BLaER1 (cell line): ENCODE measurements around the gene NEUROG1.

Source experiments
- H3K27ac ChIP-seq: shearing (Covaris generic); formaldehyde crosslinking; 2 replicates; pipeline ENCODE4 v1.8.1; 2022
- H3K27me3 ChIP-seq: shearing (Covaris generic); formaldehyde crosslinking; 2 replicates; pipeline ENCODE4 v1.8.1; 2022
- H3K36me3 ChIP-seq: shearing (Covaris generic); formaldehyde crosslinking; 2 replicates; pipeline ENCODE4 v1.8.1; 2022
- H3K4me1 ChIP-seq: shearing (Covaris generic); formaldehyde crosslinking; 2 replicates; pipeline ENCODE4 v1.8.1; 2022
- H3K4me2 ChIP-seq: shearing (Covaris generic); formaldehyde crosslinking; 2 replicates; pipeline ENCODE4 v1.8.1; 2022
- H3K4me3 ChIP-seq: shearing (Covaris generic); formaldehyde crosslinking; 2 replicates; pipeline ENCODE4 v1.8.1; 2022
- H3K9ac ChIP-seq: shearing (Covaris generic); formaldehyde crosslinking; 2 replicates; pipeline ENCODE4 v1.8.1; 2022
- H3K9me3 ChIP-seq: shearing (Covaris generic); formaldehyde crosslinking; 2 replicates; pipeline ENCODE4 v1.8.1; 2022
- H4K20me1 ChIP-seq: shearing (Covaris generic); formaldehyde crosslinking; 2 replicates; pipeline ENCODE4 v1.8.1; 2022
- Cebpa-rat ChIP-seq: shearing (Covaris generic); IDR thresholded peaks from 2 replicates; pipeline ENCODE4 v1.8.1; 2022

NEUROG1 gene, protein sequence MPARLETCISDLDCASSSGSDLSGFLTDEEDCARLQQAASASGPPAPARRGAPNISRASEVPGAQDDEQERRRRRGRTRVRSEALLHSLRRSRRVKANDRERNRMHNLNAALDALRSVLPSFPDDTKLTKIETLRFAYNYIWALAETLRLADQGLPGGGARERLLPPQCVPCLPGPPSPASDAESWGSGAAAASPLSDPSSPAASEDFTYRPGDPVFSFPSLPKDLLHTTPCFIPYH

DNA sequence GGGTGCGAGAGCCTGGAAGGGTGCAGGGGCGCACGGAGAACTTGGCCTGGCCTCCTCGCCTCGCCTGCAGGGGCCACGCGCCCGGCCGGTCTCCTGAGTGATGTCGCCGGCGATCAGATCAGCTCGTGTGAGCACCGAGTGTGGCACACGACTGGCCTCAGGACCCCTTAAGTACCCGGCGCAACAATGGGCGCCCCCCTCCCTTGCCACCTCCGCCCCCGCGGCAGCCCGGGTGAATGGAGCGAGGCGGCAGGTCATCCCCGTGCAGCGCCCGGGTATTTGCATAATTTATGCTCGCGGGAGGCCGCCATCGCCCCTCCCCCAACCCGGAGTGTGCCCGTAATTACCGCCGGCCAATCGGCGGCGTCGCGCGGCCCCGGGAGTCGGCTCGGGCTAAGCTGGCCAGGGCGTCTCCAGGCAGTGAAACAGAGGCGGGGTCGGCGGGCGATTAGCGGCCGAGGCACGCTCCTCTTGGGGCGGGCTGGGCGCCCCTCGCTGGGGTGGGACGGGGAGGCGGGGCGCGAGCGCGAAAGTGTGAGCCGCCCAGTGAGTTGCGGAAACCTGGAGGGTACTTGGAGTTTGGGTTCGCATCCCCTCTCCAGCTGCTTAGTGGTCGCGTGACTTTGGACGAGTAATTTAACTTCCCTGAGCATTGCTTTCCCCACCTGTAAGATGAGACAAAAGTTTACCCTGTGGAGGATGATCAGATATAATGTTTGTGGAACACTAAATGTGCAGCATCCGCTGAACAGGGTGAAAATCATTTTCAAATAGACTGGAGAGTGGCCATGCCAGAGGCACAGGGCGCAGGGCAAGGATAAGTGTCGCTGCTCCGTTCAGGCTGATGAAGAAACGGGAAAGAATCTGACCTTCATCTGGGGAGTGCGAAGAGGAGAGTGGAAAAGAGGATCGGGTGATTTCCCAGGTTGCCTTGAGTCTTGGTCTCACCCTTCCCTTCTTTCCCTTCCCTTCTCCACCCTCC is at the start of gene NEUROG1:
Gene NEUROG1, minus strand, starts transcription at position 145 of the 982 bp plus-strand sequence. CDS start 274 bp downstream, outside the sequence.
- no peak for TF ChIP-seq Cebpa-rat

DNA sequence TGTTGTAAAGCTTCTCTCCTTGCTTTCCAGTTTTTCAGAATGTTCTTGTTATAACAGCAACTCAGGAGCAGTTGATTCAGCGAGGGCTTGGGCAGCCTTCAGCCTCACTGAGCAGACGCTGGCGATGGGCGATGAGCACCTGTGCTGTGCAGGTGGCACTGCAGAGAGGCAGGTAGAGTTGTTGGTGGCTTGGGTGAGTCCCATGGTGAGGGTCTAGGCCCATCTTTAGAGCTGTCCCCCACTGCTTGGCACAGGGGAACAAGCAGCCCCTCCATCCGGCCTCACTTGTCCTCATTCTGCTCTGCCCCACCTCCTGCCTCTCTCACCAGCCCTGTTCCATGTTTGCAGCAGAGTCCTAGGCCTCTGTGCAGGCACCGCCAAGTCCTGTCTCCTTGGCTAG is 49.2 kb upstream of the NEUROG1 start:
- TF ChIP-seq Cebpa-rat = no peak
- Histone ChIP-seq H3K4me2 (no peak overlapping the region), H3K36me3 (no peaks in the 10 kb centered on the region), H3K9me3 (no peaks in the 10 kb centered on the region), H3K27ac (no peak overlapping the region), H3K4me1 (0 out of 2 replicates have a peak, but pooled peaks cover 8% of the 10 kb centered on the region), H4K20me1 (no peaks in the 10 kb centered on the region), H3K4me3 (no peak overlapping the region), H3K9ac (no peak overlapping the region), H3K27me3 (no peaks in the 10 kb centered on the region)

More for the DNA sequence above, at the start of gene NEUROG1:
- H3K9ac ChIP-seq = no peak within 1 kb of the TSS
- no peaks in the 10 kb centered on the region for H3K36me3 ChIP-seq
- H3K4me3 ChIP-seq = peak within 1 kb of the TSS; percentile 48; the same call in 1 of the 2 replicates
- H3K27ac ChIP-seq = no peak within 1 kb of the TSS
- H3K4me2 ChIP-seq = peak within 1 kb of the TSS; percentile 63
- H3K9me3 ChIP-seq = peaks cover 34% of the 10 kb centered on the region
- peaks cover 98% of the 10 kb centered on the region for H3K27me3 ChIP-seq
- H4K20me1 ChIP-seq = peaks cover 40% of the 10 kb centered on the region; the same call in 1 of the 2 replicates
- no peaks in the 10 kb centered on the region for H3K4me1 ChIP-seq

DNA sequence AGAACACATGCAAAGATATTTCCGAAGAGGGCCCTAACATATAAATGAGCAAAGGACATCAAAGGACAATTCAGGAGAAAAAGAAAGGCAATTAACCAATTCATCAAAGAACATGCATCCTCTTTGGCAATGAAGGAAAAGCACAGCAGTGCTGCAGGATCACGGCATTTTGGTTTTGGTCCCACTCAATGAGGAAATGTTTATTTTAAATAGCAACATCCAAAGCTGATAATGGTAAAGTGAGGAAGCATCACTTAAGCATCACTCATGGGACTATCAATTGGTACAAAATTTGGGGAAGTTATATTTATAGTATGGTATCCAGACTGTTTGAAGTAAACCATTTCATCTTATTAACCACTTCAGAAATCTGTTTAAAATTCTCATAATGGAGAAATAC is 48.5 kb upstream of the NEUROG1 start:
- TF ChIP-seq Cebpa-rat = no peak
- H3K36me3 ChIP-seq = no peaks in the 10 kb centered on the region
- no peaks in the 10 kb centered on the region for H3K9me3 ChIP-seq
- 0 out of 2 replicates have a peak, but pooled peaks cover 8% of the 10 kb centered on the region for H3K4me1 ChIP-seq
- H3K27ac ChIP-seq = no peak overlapping the region
- H3K9ac ChIP-seq = no peak overlapping the region
- H3K4me2 ChIP-seq = 0 out of 2 replicates have a peak overlapping the region, but pooled peaks have one; percentile 1
- no peaks in the 10 kb centered on the region for H4K20me1 ChIP-seq
- H3K4me3 ChIP-seq = no peak overlapping the region
- H3K27me3 ChIP-seq = no peaks in the 10 kb centered on the region

DNA sequence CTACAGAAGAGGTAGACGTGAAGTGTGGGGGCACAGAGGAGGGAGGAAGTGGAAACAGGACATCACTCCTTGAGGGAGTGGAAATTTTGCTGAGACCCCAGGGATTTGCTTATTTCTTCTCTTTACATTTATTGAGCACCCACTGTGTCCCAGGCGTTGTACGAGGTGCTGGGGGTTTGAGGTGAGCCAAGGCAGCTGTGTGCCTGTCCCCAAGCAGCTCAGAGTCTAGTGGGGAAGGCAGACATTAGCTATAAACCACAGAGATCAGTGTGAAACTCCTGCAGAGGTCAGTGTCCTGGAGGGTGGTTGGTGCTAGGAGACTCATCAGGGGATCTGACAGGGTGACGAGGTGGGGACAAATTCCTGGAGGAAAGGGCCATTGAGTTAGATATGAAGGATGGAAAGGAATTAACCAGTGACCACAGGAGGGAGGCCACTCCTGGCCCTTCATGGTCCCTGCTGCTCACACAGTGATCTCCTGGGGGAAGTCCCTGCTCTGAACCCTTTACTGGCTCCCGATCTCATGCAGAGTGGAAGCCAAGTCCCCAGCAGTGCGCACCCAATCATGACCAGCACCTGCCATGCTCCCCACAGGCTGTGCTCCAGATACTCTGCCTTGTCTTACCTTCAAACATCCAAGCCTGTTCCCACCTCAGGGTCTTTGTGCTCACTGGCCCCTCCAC is 46.5 kb upstream of the NEUROG1 start:
- Histone ChIP-seq H3K4me1 (0 out of 2 replicates have a peak, but pooled peaks cover 8% of the 10 kb centered on the region), H3K4me3 (no peak overlapping the region), H3K27me3 (peaks cover 15% of the 10 kb centered on the region), H3K27ac (no peak overlapping the region), H3K4me2 (0 out of 2 replicates have a peak overlapping the region, but pooled peaks have one; percentile 3), H3K9ac (no peak overlapping the region), H3K9me3 (peaks cover 10% of the 10 kb centered on the region; the same call in 1 of the 2 replicates), H3K36me3 (no peaks in the 10 kb centered on the region), H4K20me1 (no peaks in the 10 kb centered on the region)
- no peak for TF ChIP-seq Cebpa-rat

DNA sequence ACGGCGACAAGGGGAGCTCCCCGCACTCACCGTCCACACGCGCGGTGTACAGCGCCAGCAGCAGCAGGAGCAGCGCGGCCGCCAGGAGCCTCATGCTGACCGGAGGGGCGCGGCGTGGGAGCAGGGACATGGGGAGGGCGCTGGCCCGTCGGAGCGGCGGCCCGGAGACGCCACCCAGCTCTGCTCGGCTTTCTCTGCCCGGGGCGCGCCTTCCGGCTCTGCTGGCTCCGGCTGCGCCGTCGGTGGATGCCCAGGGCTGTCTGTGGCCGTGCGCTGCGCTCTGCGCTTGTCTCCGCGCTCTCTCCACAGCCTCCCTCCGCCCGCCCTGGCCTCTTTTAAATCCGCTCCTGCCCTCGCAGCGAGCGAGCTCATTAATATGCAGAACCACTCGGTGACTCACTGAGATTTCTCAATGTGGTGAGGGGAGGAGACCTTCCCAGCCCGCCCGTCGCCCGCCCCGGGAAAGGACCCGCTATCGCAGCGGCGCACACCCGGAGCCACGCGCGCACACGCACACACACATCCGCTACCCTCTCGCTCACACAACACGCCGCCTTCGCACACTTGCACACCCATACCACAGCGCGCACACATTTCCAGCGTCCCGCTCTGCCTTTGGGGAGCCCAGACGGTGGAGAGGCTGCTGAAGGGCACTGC is 43.0 kb upstream of the NEUROG1 start, which contains the start of gene CXCL14:
Gene CXCL14, minus strand, starts transcription at position 307 of the 657 bp plus-strand sequence. Its CDS starts 213 bp downstream, at position 94.
- H3K4me2 ChIP-seq = no peak within 1 kb of the TSS

DNA sequence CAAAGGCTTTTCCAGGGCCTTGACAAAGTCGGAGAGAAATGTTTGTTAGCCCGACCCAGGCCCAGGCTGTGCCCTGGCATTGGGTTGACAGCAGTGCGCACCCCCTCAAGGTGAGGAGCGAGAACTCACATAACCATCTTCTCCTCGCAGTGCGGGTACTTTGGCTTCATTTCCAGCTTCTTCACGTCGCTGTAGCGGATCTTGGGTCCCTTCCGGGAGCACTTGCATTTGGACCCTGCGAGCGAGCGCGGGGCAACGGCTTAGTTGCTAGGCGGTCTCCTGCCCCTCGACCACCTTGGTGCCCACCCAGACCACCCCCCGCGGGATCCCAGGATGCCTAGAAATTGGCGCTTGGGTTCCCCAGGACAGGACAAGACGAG is 42.5 kb upstream of the NEUROG1 start:
- Histone ChIP-seq H3K9me3 (peaks cover 10% of the 10 kb centered on the region; the same call in 1 of the 2 replicates), H3K27me3 (peaks cover 15% of the 10 kb centered on the region), H4K20me1 (no peaks in the 10 kb centered on the region), H3K36me3 (no peaks in the 10 kb centered on the region), H3K9ac (no peak overlapping the region), H3K4me1 (peaks cover 20% of the 10 kb centered on the region), H3K4me2 (no peak overlapping the region), H3K27ac (no peak overlapping the region), H3K4me3 (no peak overlapping the region)
- TF ChIP-seq Cebpa-rat = no peak

More for the DNA sequence above, 43.0 kb upstream of the NEUROG1 start, which contains the start of gene CXCL14:
- Histone ChIP-seq H3K36me3 (no peaks in the 10 kb centered on the region), H3K4me3 (no peak within 1 kb of the TSS), H3K27me3 (peaks cover 15% of the 10 kb centered on the region), H3K9me3 (peaks cover 10% of the 10 kb centered on the region; the same call in 1 of the 2 replicates), H3K27ac (no peak within 1 kb of the TSS), H4K20me1 (no peaks in the 10 kb centered on the region), H3K9ac (no peak within 1 kb of the TSS), H3K4me1 (peaks cover 20% of the 10 kb centered on the region)
- no peak for TF ChIP-seq Cebpa-rat

DNA sequence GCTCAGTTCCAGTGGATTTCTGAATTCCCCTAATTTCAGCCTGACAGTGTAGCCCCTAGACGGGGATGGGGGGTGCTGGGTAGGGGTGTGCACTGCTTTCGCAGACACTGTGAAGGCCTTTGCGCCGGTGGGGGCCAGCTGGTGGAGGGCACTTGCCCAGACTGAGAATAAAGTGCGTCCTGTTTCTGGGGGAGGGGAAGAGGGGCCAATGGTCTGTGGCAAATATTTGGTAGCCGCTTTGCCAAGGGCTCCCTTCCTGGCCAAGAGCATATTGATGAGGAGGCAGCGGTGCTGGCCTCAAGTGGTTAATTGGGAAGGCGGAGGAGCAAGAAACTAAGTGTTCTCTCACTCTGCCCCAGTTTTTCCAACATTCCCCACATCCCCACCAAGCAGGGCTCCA is 41.7 kb upstream of the NEUROG1 start:
- no peak overlapping the region for H3K27ac ChIP-seq
- no peaks in the 10 kb centered on the region for H3K36me3 ChIP-seq
- H3K9me3 ChIP-seq = peaks cover 10% of the 10 kb centered on the region; the same call in 1 of the 2 replicates
- peaks cover 27% of the 10 kb centered on the region for H3K4me1 ChIP-seq
- no peak overlapping the region for H3K4me2 ChIP-seq
- peaks cover 15% of the 10 kb centered on the region for H3K27me3 ChIP-seq
- no peak overlapping the region for H3K4me3 ChIP-seq
- no peaks in the 10 kb centered on the region for H4K20me1 ChIP-seq
- no peak for TF ChIP-seq Cebpa-rat
- H3K9ac ChIP-seq = no peak overlapping the region

DNA sequence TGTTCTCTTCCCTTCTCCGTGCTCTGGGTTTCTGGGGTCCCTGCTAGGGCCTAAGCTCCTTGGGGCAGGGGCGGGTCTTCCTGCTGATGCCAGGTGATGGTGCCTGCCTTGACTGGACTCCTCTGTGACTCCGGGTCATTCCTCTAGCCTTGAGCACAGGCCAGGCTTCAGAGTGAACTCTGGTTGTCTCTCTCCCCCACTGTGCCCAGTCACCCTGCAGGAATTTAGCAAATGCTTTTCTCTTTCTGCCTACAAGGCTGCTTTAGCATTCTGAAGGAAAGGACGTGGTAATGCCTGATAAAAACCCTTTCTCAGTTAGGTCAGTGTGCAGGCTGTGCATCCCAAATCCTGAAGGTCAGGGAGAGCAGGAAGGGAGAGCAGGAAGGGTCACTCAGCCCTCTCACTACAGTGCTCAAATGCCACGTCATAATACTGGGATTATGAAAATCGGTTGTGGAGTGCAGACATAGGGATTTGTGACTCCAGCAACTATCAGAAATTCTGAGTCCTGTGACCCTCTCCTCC is 40.4 kb upstream of the NEUROG1 start:
- Histone ChIP-seq H3K4me2 (no peak overlapping the region), H3K36me3 (no peaks in the 10 kb centered on the region), H3K9ac (no peak overlapping the region), H3K9me3 (peaks cover 10% of the 10 kb centered on the region; the same call in 1 of the 2 replicates), H3K4me3 (no peak overlapping the region), H3K27me3 (peaks cover 15% of the 10 kb centered on the region), H3K27ac (no peak overlapping the region), H3K4me1 (peaks cover 26% of the 10 kb centered on the region), H4K20me1 (no peaks in the 10 kb centered on the region)
- TF ChIP-seq Cebpa-rat = no peak

DNA sequence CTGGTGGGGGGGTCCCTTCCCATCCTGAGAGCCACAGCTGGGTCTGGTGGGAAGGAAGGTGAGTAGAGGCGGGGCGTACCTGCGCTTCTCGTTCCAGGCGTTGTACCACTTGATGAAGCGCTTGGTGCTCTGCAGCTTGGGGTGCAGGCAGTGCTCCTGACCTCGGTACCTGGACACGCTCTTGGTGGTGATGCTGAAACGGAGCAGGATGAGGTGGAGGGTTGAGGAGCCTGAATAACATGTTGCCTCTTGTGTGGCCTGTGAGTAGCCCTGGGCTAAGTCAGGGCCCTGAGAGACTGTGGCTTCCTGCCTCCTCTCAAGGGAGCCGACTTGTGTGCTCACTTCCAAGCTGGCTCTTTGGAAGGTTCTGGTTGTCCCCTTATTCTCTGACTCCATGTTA is 38.7 kb upstream of the NEUROG1 start:
- no peaks in the 10 kb centered on the region for H3K36me3 ChIP-seq
- H3K9ac ChIP-seq = no peak overlapping the region
- H3K4me2 ChIP-seq = peak overlapping the region; percentile 68
- H3K9me3 ChIP-seq = peaks cover 10% of the 10 kb centered on the region; the same call in 1 of the 2 replicates
- H3K27ac ChIP-seq = no peak overlapping the region
- H3K4me3 ChIP-seq = no peak overlapping the region
- H4K20me1 ChIP-seq = no peaks in the 10 kb centered on the region
- no peak for TF ChIP-seq Cebpa-rat
- H3K27me3 ChIP-seq = peaks cover 15% of the 10 kb centered on the region
- H3K4me1 ChIP-seq = peaks cover 26% of the 10 kb centered on the region
